GM19099 (cell line): ENCODE measurements around the gene TRAPPC4.

ENCODE experiments used
- POLR2A ChIP-seq: IDR thresholded peaks from 3 replicates; pipeline ENCODE4 v1.6.1; 2011; ENCODE audit warnings: low read depth; ENCODE audit not compliant: insufficient read length; ENCODE audit errors: extremely low read depth

The TRAPPC4 gene

GRCh38 chr11:119018074-119018938 lies at the start of gene TRAPPC4, which contains the start of gene RPS25:
Gene TRAPPC4 (plus strand): TSS chr11:119018766. CDS start chr11:119018796, 30 bp downstream.
Gene RPS25 (minus strand): TSS chr11:119018343. CDS start chr11:119018284, 59 bp downstream.
- peak; percentile 94 for TF ChIP-seq POLR2A

GRCh38 chr11:118971646-118972045 lies 46.9 kb upstream of the TRAPPC4 start, which contains the start of gene FOXR1:
Gene FOXR1 (plus strand): TSS chr11:118971761. CDS start chr11:118971932, 171 bp downstream.
- TF ChIP-seq POLR2A = no peak

- TF ChIP-seq POLR2A = no peak
These were observed 44.6 kb upstream of the TRAPPC4 start for GRCh38 chr11:118973985-118974384.

- TF ChIP-seq POLR2A = no peak
These were observed 42.5 kb upstream of the TRAPPC4 start for GRCh38 chr11:118975771-118976709.

- TF ChIP-seq POLR2A = no peak
These were observed 39.1 kb upstream of the TRAPPC4 start for GRCh38 chr11:118979434-118979833.

- TF ChIP-seq POLR2A = no peak
These were observed 38.2 kb upstream of the TRAPPC4 start for GRCh38 chr11:118980191-118980881.

GRCh38 chr11:118984825-118985224 lies 33.7 kb upstream of the TRAPPC4 start:
- no peak for TF ChIP-seq POLR2A

- TF ChIP-seq POLR2A = no peak
These were observed 30.3 kb upstream of the TRAPPC4 start for GRCh38 chr11:118988280-118988679.

GRCh38 chr11:118996926-118997626 lies 21.5 kb upstream of the TRAPPC4 start:
- no peak for TF ChIP-seq POLR2A

GRCh38 chr11:118997627-118998387 lies 20.8 kb upstream of the TRAPPC4 start, which contains the start of gene CENATAC:
Gene CENATAC (plus strand): TSS chr11:118998138. CDS start chr11:118998198, 60 bp downstream.
- TF ChIP-seq POLR2A = peak; percentile 95

GRCh38 chr11:118998388-118998717 lies 20.2 kb upstream of the TRAPPC4 start:
- TF ChIP-seq POLR2A = no peak

GRCh38 chr11:118998822-118999221 lies 19.7 kb upstream of the TRAPPC4 start:
- TF ChIP-seq POLR2A = no peak

- no peak for TF ChIP-seq POLR2A
These were observed 17.7 kb upstream of the TRAPPC4 start for GRCh38 chr11:119000906-119001305.
